Activated naive CD4-positive, alpha-beta T cell treated with anti-CD3 and anti-CD28 coated beads, Interleukin-2, amount 10 ng/mL, durations not matched to agents 7 days and 5 days (primary cell): ENCODE results near the gene LIN28B.
"Not testable (repeated sequence)": the region's sequence is repeated elsewhere in the genome, so short reads cannot be mapped to it uniquely, and the experiment has no call there.

Experiments
- CTCF ChIA-PET: fragments of 350-600 bp; sonication (Branson Sonifier 250); formaldehyde crosslinking; loops from one replicate; lab custom pipeline; 2021; ENCODE audit warnings: antibody characterized with exemption; lab: Charles Lee
- DNase-seq: peaks from one replicate; pipeline ENCODE4 v3.0.0-alpha.2; 2020
- H3K27ac Mint-ChIP-seq: one replicate; pipeline ENCODE4 v1.8.0; 2021; ENCODE audit warnings: mild to moderate bottlenecking, moderate library complexity, mixed read lengths
- H3K27me3 Mint-ChIP-seq: one replicate; pipeline ENCODE4 v1.8.0; 2021; ENCODE audit warnings: mild to moderate bottlenecking, mixed read lengths
- H3K36me3 Mint-ChIP-seq: one replicate; pipeline ENCODE4 v1.8.0; 2021; ENCODE audit warnings: mixed read lengths
- H3K4me1 Mint-ChIP-seq: one replicate; pipeline ENCODE4 v1.8.0; 2021; ENCODE audit warnings: mixed read lengths
- H3K4me3 Mint-ChIP-seq: one replicate; pipeline ENCODE4 v1.8.0; 2021; ENCODE audit warnings: mild to moderate bottlenecking, moderate library complexity, mixed read lengths
- H3K9me3 Mint-ChIP-seq: one replicate; pipeline ENCODE4 v1.8.0; 2021; ENCODE audit warnings: mixed read lengths

Gene LIN28B

GRCh38 chr6:104949206-104949605 is 7.7 kb upstream of the LIN28B start:
- Mint-ChIP-seq H3K4me3 (no peak overlapping the region), H3K9me3 (no peaks in the 10 kb centered on the region), H3K4me1 (peaks cover 5% of the 10 kb centered on the region), H3K27ac (no peak overlapping the region), H3K27me3 (peaks cover 25% of the 10 kb centered on the region), H3K36me3 (no peaks in the 10 kb centered on the region)
- DNase-seq = no peak
- CTCF ChIA-PET = no interaction called here

DNA sequence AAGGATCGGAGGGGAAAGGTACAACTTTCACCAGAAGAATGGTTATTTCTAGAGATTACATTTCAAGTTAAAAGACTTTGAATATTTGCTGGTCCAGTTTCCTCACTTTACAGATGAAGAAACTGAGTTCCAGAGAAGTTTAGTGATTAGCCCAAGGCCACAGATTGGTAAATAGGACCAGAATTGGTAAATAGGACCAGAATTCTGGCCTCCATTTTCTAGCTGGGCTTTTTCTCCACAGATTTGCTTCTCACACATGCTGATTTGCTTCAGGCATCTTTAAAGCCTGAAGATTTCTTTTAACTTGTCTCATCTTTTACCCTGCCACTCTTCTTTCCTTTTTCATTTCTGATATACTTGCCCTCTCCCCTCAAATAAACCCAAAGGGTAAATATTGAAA is 5.2 kb upstream of the LIN28B start:
- CTCF ChIA-PET = no interaction called here
- Mint-ChIP-seq H3K9me3 (no peaks in the 10 kb centered on the region), H3K27me3 (peaks cover 45% of the 10 kb centered on the region)

GRCh38 chr6:104952911-104953399 is 4.0 kb upstream of the LIN28B start:
- Mint-ChIP-seq H3K9me3 (no peaks in the 10 kb centered on the region), H3K27me3 (peaks cover 58% of the 10 kb centered on the region), H3K4me3 (no peak overlapping the region), H3K4me1 (peaks cover 15% of the 10 kb centered on the region), H3K27ac (no peak overlapping the region), H3K36me3 (peaks cover 2% of the 10 kb centered on the region)
- CTCF ChIA-PET = no interaction called here
- DNase-seq = no peak

More for the DNA sequence above, 5.2 kb upstream of the LIN28B start:
- H3K4me1 Mint-ChIP-seq = peaks cover 6% of the 10 kb centered on the region
- H3K36me3 Mint-ChIP-seq = peaks cover 2% of the 10 kb centered on the region
- H3K4me3 Mint-ChIP-seq = no peak overlapping the region
- H3K27ac Mint-ChIP-seq = no peak overlapping the region
- no peak for DNase-seq

DNA sequence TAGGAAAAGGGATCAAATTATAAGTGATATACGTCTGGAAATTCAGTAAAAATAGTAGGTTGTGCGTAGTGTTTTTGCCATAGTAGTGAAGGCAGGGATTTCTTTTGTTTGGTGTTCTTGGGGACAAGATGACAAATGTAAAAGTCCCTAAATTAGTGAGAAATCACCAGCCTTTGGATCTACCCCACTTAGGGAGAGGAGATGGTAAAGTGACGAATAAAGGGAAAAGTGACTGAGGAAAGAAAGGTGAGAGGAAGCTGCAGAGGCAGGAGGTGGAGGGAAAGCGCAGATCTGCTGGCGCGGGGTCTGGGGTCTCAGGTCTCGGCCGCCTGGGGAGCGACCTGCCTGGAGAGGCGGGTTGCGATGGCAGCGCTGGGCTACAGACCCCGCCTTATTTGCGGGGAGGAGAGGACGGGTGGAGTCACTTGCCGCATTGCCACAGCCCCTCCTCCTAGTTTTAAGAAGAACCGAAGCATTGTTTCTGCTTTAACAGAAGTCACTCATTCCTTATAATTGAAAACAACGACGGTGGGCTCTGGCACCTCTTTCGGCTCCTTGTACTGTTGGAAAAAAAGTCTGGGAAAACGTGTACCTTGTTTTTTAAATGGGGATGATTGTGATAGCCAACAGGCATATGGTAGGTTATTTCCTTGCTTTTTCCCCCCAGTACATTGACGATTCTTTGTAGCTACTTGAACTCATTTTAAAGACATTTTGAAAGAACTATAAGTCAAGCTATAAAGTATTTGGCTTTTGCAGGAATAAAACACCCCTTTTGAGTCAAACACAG is 3.3 kb upstream of the LIN28B start:
- DNase-seq, H3K9me3 Mint-ChIP-seq, CTCF ChIA-PET, H3K4me3 Mint-ChIP-seq, H3K27ac Mint-ChIP-seq, H3K36me3 Mint-ChIP-seq: not testable (repeated sequence)
- Mint-ChIP-seq H3K27me3 (peaks cover 64% of the 10 kb centered on the region), H3K4me1 (peaks cover 18% of the 10 kb centered on the region)

DNA sequence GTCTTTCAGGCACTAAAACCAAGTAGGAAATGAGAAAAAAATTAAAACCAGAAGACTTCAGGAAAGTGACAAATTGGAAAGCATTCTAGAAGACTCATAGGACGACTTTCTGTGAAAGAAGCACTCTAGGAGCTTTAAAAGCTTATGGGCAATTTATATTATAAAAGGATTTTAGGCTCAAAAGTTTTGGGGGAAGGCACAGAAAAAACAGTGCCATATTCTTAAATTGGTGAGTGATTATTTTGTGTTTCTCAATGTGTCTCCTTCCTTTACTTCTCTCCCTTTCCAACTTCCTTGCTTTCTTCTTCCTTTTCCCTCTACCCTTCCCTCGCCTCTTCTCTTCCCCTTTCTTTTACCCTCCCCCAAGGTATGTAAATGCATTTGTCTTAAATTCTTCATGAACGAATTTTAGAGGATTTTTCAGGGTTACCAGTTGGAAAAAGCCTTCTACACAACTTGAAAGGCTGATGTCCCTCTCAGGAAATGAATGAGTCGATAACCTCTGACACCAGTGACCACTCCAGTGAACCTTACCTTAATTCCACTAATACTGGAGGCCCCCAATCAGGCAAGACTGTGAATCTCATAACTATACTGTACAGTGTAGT is 2.6 kb upstream of the LIN28B start:
- CTCF ChIA-PET = no interaction called here
- Mint-ChIP-seq H3K27me3 (peaks cover 68% of the 10 kb centered on the region), H3K36me3 (peaks cover 2% of the 10 kb centered on the region), H3K4me3 (no peak overlapping the region), H3K9me3 (no peaks in the 10 kb centered on the region), H3K27ac (no peak overlapping the region), H3K4me1 (peaks cover 18% of the 10 kb centered on the region)
- no peak for DNase-seq

- H3K9me3 Mint-ChIP-seq = no peaks in the 10 kb centered on the region
- CTCF ChIA-PET = interaction anchor here (1.4 to 1.8 kb wide), 2 partner anchors 15 to 166 kb away, joined by 3 to 5 read pairs; no protein-coding TSS in a partner anchor
- H3K4me1 Mint-ChIP-seq = peaks cover 18% of the 10 kb centered on the region
- no peak for DNase-seq
- no peak overlapping the region for H3K27ac Mint-ChIP-seq
- no peak overlapping the region for H3K4me3 Mint-ChIP-seq
- H3K27me3 Mint-ChIP-seq = peaks cover 68% of the 10 kb centered on the region
- H3K36me3 Mint-ChIP-seq = peaks cover 2% of the 10 kb centered on the region
Measured at GRCh38 chr6:104955491-104955890, 1.4 kb upstream of the LIN28B start.

DNA sequence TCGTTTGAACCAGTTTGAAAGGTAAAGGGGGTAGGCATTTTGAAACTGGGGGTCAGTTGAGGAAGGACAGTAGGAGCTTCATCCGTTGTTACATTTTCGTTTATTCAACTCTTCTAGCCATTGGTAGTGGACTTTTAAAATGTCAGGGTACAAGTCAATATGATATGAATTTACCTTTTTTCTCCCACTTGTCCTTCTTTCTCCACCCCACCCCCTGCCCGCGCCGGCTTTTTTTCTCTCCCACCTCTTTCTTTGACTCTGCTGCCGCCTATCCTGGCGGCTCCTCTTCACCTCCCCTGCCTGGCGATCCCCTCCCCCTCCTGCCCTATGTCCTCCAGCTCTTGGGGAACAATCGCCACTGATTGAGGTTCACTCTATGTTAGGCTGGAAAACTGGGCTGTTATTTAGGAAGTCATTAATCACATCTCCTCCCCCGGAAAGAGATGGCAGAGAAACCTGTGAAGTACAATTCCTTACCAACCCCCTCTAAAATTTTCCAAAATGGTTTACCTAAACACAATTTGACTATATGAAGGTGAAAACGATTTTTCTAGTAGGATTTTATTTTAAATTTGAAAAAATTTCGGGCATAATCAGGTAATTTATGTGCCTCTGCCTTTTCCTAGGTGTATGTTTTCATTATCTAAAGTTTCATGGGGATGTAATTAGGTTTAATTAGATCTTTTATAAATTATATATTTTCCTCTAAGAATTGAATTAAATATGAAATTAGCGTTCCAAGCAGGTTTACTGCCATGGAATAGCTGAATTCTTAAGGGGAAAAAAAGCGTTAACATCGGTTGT is 778 bp upstream of the LIN28B start:
- H3K9me3 Mint-ChIP-seq = no peaks in the 10 kb centered on the region
- no peak for DNase-seq
- H3K27ac Mint-ChIP-seq = no peak overlapping the region
- H3K4me1 Mint-ChIP-seq = peaks cover 18% of the 10 kb centered on the region
- CTCF ChIA-PET = interaction anchor here (1.3 to 1.8 kb wide), 3 partner anchors 13 to 167 kb away, joined by 3 to 5 read pairs (median 3); no protein-coding TSS in a partner anchor
- H3K4me3 Mint-ChIP-seq = no peak overlapping the region
- peaks cover 2% of the 10 kb centered on the region for H3K36me3 Mint-ChIP-seq
- H3K27me3 Mint-ChIP-seq = peaks cover 68% of the 10 kb centered on the region

DNA sequence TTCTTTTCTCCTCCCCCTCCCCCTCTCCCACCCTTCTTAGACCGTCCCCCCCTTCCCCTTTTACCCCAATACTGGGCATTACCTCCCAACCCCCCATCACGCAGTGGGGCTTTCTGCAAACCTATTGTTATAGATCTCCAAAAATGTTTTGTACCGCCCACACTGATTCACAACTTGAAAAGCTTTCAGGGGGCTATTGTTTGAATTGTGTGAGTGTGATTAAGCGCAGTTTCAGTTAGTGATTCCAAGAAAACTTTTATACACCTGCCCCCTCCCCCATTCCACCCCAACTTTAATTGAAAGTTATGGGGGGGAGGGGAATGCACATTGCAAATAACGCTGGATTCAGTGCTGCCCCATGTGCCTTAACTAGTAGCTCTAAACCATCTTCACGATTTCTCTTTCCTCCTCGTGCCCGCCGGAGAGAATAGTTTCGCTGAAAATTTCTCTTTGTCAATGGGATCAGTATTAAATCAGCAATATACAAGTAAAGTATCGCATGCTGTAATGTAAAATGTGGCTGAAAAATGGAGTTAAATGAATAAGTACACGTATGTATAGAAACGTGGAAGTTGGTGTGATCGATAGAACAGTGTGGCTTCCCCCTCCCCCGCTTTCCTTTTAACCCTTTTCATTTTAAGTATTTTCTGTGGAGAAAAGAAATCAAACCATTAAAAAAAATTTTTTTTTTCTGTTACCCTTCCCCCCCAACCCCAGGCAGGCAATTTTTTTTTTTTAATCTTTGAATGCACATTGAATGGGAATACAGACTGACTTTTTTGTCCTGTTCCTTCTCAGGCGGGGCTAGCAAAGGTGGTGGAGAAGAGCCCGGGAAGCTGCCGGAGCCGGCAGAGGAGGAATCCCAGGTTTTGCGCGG is 632 bp downstream of the LIN28B start:
- H3K4me3 Mint-ChIP-seq = no peak overlapping the region
- H3K4me1 Mint-ChIP-seq = peaks cover 18% of the 10 kb centered on the region
- H3K36me3 Mint-ChIP-seq = peaks cover 2% of the 10 kb centered on the region
- CTCF ChIA-PET = interaction anchor here (1.3 kb wide), 1 partner anchor 11 kb away, joined by 3 read pairs; no protein-coding TSS in a partner anchor
- DNase-seq = no peak
- no peaks in the 10 kb centered on the region for H3K9me3 Mint-ChIP-seq
- H3K27me3 Mint-ChIP-seq = peaks cover 59% of the 10 kb centered on the region
- no peak overlapping the region for H3K27ac Mint-ChIP-seq

DNA sequence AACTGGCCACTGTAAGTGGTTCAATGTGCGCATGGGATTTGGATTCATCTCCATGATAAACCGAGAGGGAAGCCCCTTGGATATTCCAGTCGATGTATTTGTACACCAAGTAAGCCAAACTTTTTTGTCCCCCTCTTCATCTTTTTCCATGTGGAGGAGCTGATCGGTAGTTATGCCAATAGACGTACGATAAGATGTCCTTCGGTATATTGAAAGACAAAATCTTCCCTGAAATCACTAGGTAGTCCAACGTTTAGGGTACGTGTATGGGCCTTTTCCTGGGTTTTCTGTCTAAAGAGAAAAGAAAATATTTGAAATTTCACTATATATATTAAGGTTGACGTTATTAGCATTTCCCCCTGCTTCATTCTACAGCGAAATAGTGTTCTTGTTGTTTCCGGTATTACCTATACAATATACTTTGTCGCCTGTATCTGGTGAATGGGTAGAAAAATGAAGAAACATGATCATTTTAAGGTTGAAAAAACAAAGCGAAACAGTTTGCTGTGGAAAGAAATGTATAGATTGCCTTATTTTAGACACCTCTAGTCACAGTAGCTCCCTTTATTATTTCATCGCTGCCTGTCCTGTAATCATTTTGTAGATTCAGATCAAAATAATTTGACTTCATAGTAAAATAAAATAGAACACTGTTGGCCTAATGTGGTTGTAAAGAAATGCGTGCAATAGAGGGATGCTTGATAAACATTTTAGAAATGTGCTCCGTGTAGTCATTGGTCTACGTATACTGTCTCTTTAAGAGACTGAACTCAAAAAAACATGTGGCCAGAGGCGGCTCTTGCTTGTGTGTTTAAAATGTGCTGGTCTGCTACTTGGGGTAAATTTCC is 1.5 kb downstream of the LIN28B start:
- H3K27ac Mint-ChIP-seq = peak overlapping the region; percentile 15
- no peak overlapping the region for H3K4me3 Mint-ChIP-seq

DNA sequence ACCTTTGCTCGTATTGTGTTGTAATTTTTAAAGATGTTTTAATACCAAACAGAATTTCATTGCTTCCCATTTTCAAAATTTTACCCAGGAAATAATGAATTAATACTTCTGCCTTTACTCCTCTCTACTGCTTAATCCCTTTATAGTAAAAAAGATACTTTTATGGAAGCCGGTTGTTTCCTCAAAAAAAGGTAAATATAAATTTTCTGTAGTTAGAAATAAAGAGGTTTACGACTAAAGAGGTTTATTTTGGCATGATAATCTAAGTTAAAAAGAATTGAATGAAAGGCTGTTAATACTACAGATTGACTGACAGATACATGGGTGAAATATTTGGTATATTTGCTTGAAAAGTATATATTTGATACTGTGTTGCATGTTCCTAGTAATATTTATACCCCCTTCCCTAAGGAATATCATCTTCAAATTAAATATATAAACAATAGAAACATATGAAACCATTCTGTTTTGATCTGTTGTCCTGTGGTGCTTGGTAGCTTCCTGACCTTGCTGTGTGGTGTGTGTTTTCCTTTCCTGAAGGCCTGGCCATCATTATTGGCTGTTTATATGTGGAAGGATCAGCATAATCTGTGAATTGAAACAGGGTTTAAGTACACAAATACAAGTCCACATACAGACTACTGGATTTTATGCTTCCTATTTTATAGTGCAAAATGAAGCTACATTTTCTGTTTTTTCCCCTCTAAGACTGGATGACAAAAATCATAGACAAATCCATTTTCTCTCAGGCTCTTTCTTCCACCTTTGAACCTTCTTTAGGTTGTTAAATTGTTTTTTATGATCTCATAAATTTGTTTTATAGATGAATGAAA is 2.3 kb downstream of the LIN28B start:
- Mint-ChIP-seq H3K4me1 (peaks cover 13% of the 10 kb centered on the region), H3K9me3 (no peaks in the 10 kb centered on the region), H3K4me3 (no peak overlapping the region), H3K27ac (no peak overlapping the region), H3K27me3 (peaks cover 43% of the 10 kb centered on the region), H3K36me3 (peaks cover 2% of the 10 kb centered on the region)
- CTCF ChIA-PET = no interaction called here
- no peak for DNase-seq

More for the DNA sequence above, 1.5 kb downstream of the LIN28B start:
- DNase-seq = no peak
- Mint-ChIP-seq H3K36me3 (peaks cover 2% of the 10 kb centered on the region), H3K4me1 (peaks cover 17% of the 10 kb centered on the region), H3K9me3 (no peaks in the 10 kb centered on the region), H3K27me3 (peaks cover 51% of the 10 kb centered on the region)
- CTCF ChIA-PET = no interaction called here

DNA sequence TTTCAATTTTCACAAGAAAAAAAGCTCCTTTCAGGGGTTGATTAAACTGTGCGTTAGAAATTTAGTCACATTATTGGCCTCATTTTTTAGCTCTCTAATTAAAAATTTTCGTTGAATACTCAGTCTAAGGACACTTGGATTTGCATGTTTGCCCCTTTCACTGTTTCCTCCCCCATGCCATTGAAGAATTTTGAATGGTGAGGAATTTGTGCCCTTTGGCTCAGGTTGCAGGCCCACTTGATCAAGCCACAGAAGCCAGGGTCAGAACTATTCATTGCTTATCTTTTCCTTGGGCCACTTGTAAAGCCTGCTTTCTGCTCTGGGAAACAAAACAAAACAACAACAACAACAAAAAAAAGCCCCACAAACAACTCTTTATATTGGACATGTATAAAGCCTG is 12.2 kb downstream of the LIN28B start:
- H3K9me3 Mint-ChIP-seq = no peaks in the 10 kb centered on the region
- CTCF ChIA-PET = interaction anchor here (1.0 kb wide), 1 partner anchor 12 kb away, joined by 3 read pairs; the partner anchor contains the start of gene LIN28B
- DNase-seq = no peak
- no peak overlapping the region for H3K4me3 Mint-ChIP-seq
- H3K27me3 Mint-ChIP-seq = no peaks in the 10 kb centered on the region
- no peak overlapping the region for H3K27ac Mint-ChIP-seq
- no peaks in the 10 kb centered on the region for H3K36me3 Mint-ChIP-seq
- H3K4me1 Mint-ChIP-seq = no peaks in the 10 kb centered on the region
